Lower leg skin (tissue), 4 donors: Measurements from ENCODE around the gene KHDC4. TPM values are rescaled to one million over a fixed set of nuclear protein-coding genes. Genes with fewer than 3 reads are reported as not detected.

ENCODE experiments used
- DNase-seq, 2 donors: peaks; one replicate each; pipeline ENCODE4 v3.0.0-alpha.2; 2019; ENCODE audit warnings: low spot score in 2 of 2
- H3K4me3 ChIP-seq: fragments of 200-600 bp; sonication (generic); 2 replicates; pipeline ENCODE4 v1.5.1; 2017; ENCODE audit warnings: mild to moderate bottlenecking, low read depth; ENCODE audit not compliant: poor library complexity, severe bottlenecking
- CTCF ChIP-seq, 3 donors: fragments of 450-650 bp; IDR thresholded peaks; one replicate each; pipeline ENCODE4 v1.5.1; 2016; ENCODE audit warnings: antibody characterized with exemption in 3 of 3, mild to moderate bottlenecking in 3 of 3, moderate library complexity in 2 of 3
- POLR2A ChIP-seq, 2 donors: fragments of 450-650 bp; IDR thresholded peaks; one replicate each; pipeline ENCODE4 v1.6.1; 2016 to 2017; ENCODE audit warnings: antibody characterized with exemption in 2 of 2, mild to moderate bottlenecking in 1 of 2, moderate library complexity in 1 of 2
- WGBS, 2 donors: methylation state at CpG; one replicate each; pipeline ENCODE4 v1.1.5; 2018; 5-methylcytosine and 5-hydroxymethylcytosine counted together
- intact Hi-C: fragments of 100-400 bp; cut with DNase I; formaldehyde crosslinking; loops from one replicate; pipeline ENCODE4 v1.15.0; 2023; ENCODE audit warnings: low total_unique reads
- total RNA-seq, 4 donors: library from RNA; depleted of rRNA; stranded (reverse); fragments of >200 nt; gene quantifications; one replicate each; pipeline ENCODE4 v1.1.0, GENCODE V29; 2016

The KHDC4 gene
- total RNA-seq, 4 donors from 2014 or later = 32.7 to 96.0 (median 45.5) TPM

- no peak for DNase-seq
- no peak overlapping the region for H3K4me3 ChIP-seq
- intact Hi-C loops = no loop called here
- TF ChIP-seq POLR2A (IDR thresholded peaks at IDR 0.05) (no peak), CTCF (IDR thresholded peaks at IDR 0.05) (no peak)
- WGBS, 2 donors = 76 to 87% methylated on average over 7 of the region's 7 CpGs
These were observed 30.0 kb upstream of the KHDC4 start for GRCh38 chr1:155964193-155964592.

GRCh38 chr1:155962599-155963211 lies 28.5 kb upstream of the KHDC4 start:
- WGBS, 2 donors = 86 to 89% methylated on average over 12 to 18 of the region's 18 CpGs
- intact Hi-C loops = no loop called here
- no peak for TF ChIP-seq CTCF (IDR thresholded peaks at IDR 0.05)
- no peak for TF ChIP-seq POLR2A (IDR thresholded peaks at IDR 0.05)
- DNase-seq = no peak
- no peak overlapping the region for H3K4me3 ChIP-seq

- WGBS, 2 donors = 40 to 52% methylated on average over 10 to 13 of the region's 14 CpGs
- peak in 1 of 2 donors; percentile 92 for DNase-seq
- H3K4me3 ChIP-seq = no peak overlapping the region
- intact Hi-C loops = no loop called here
- TF ChIP-seq CTCF (IDR thresholded peaks at IDR 0.05) (no peak), POLR2A (IDR thresholded peaks at IDR 0.05) (no peak)
These were observed 27.7 kb upstream of the KHDC4 start for GRCh38 chr1:155961937-155962336.

- no peak overlapping the region for H3K4me3 ChIP-seq
- no peak for TF ChIP-seq CTCF (IDR thresholded peaks at IDR 0.05)
- TF ChIP-seq POLR2A (IDR thresholded peaks at IDR 0.05) = no peak
- WGBS, 2 donors = 81 to 88% methylated on average over 3 of the region's 3 CpGs
- intact Hi-C loops = no loop called here
- DNase-seq = no peak
These were observed 26.0 kb upstream of the KHDC4 start for GRCh38 chr1:155960081-155960745.

- intact Hi-C loops = no loop called here
- TF ChIP-seq POLR2A (IDR thresholded peaks at IDR 0.05) (no peak), CTCF (IDR thresholded peaks at IDR 0.05) (no peak)
- WGBS, 2 donors = 90 to 93% methylated on average over 12 of the region's 12 CpGs
- DNase-seq = no peak
- no peak overlapping the region for H3K4me3 ChIP-seq
These were observed 23.2 kb upstream of the KHDC4 start for GRCh38 chr1:155957411-155957915.
